ENCODE measurements around the gene CAST.

The CAST gene

DNA sequence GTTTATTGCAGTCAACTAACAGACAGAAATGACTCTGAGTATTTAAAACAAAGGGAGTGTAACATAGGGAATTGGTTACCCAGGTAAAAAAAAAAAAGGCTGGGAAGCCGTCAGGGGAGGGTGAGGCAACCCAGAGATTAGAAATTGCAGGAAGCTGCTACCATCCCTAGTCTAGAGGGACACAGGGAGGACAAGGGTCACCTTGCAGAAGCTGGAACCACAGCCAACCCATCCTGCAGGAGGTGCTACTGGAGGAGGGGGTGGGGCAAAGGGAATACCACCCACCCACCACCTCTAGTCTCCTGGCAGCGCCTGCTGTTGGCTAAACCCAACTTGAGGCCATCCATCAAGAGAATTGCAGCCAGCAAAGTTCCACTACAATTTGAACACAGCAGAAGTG is 6.5 kb downstream of the CAST start:
- H3K4me3 ChIP-seq (ENCODE audit: low read length): no peak overlapping the region
- TF ChIP-seq, protein P1, sequence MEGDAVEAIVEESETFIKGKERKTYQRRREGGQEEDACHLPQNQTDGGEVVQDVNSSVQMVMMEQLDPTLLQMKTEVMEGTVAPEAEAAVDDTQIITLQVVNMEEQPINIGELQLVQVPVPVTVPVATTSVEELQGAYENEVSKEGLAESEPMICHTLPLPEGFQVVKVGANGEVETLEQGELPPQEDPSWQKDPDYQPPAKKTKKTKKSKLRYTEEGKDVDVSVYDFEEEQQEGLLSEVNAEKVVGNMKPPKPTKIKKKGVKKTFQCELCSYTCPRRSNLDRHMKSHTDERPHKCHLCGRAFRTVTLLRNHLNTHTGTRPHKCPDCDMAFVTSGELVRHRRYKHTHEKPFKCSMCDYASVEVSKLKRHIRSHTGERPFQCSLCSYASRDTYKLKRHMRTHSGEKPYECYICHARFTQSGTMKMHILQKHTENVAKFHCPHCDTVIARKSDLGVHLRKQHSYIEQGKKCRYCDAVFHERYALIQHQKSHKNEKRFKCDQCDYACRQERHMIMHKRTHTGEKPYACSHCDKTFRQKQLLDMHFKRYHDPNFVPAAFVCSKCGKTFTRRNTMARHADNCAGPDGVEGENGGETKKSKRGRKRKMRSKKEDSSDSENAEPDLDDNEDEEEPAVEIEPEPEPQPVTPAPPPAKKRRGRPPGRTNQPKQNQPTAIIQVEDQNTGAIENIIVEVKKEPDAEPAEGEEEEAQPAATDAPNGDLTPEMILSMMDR (IDR thresholded peaks at IDR 0.05; ENCODE audit: insufficient read depth, low read depth, low read length, missing control alignments): no peak
- DNase-seq (ENCODE audit: low read depth): no peak

DNA sequence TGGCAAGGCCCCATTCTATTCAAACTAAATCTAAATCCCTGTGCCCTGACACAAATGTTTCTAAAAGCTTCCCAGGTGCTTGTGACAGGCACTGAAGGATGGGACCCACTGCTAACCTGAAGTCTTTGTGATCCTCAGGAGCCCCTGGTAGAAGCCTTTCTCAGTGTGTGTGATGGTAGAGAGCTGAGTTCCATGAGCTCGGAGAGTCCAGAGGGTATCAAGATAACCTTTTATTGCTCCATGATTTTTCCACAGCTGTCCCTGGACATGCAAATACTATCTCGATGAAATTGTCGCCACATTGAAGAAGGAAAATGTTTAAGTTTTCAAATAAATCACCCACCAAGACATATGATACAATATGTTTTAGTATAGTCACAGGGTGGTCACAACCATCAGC is 7.7 kb downstream of the CAST start:
- TF ChIP-seq, protein P1 (IDR thresholded peaks at IDR 0.05; ENCODE audit: insufficient read depth, low read depth, low read length, missing control alignments): no peak
- no peak for DNase-seq (ENCODE audit: low read depth)
- H3K4me3 ChIP-seq (ENCODE audit: low read length): no peak overlapping the region

GRCh38 chr5:96671441-96671840 is 9.3 kb downstream of the CAST start:
- DNase-seq (ENCODE audit: low read depth): no peak
- no peak overlapping the region for H3K4me3 ChIP-seq (ENCODE audit: low read length)
- TF ChIP-seq, protein P1 (IDR thresholded peaks at IDR 0.05; ENCODE audit: insufficient read depth, low read depth, low read length, missing control alignments): no peak

DNA sequence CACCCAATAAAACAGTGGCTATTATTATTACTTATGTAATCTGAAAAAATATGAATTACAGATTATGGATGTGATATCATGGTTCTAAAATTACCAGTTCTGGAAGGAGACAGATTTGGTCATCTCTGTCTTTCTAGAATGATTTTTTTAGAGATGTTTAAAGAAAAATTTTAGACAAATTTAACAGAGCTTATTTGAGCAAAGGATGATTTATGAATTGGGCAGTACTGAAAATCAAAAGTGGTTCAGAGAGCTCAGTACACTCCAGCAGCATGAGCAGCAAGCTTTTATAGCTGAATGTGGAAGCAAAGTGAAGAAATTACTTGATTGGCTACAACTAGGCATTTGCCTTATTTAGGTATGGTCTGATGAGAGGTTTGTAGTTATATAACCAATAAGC is 11.0 kb downstream of the CAST start:
- TF ChIP-seq, protein P1 (IDR thresholded peaks at IDR 0.05; ENCODE audit: insufficient read depth, low read depth, low read length, missing control alignments): no peak
- H3K4me3 ChIP-seq (ENCODE audit: low read length): no peak overlapping the region

GRCh38 chr5:96675882-96676281 is 13.7 kb downstream of the CAST start:
- TF ChIP-seq, protein P1 (IDR thresholded peaks at IDR 0.05; ENCODE audit: insufficient read depth, low read depth, low read length, missing control alignments): no peak
- DNase-seq (ENCODE audit: low read depth): no peak
- no peak overlapping the region for H3K4me3 ChIP-seq (ENCODE audit: low read length)

More for the DNA sequence above, 11.0 kb downstream of the CAST start:
- DNase-seq (ENCODE audit: low read depth): no peak

- TF ChIP-seq, protein P1 (IDR thresholded peaks at IDR 0.05; ENCODE audit: insufficient read depth, low read depth, low read length, missing control alignments): no peak
- no peak for DNase-seq (ENCODE audit: low read depth)
- no peak overlapping the region for H3K4me3 ChIP-seq (ENCODE audit: low read length)
Observed at GRCh38 chr5:96677496-96677895, 15.3 kb downstream of the CAST start.

GRCh38 chr5:96679293-96679692 is 17.1 kb downstream of the CAST start:
- DNase-seq (ENCODE audit: low read depth): no peak
- TF ChIP-seq, protein P1 (IDR thresholded peaks at IDR 0.05; ENCODE audit: insufficient read depth, low read depth, low read length, missing control alignments): no peak

More at GRCh38 chr5:96679293-96679692, 17.1 kb downstream of the CAST start:
- H3K4me3 ChIP-seq (ENCODE audit: low read length): no peak overlapping the region
